Motor neuron (in vitro differentiated cells): ENCODE results near the gene GFPT2. TPM values are rescaled to one million over a fixed set of nuclear protein-coding genes. Genes with fewer than 3 reads are reported as not detected.

ENCODE experiments used
- ATAC-seq, 8 experiments: fragments of 200-7000 bp; cut with Tn5 transposase; replicated peaks in 6 of 8; 2 replicates each; pipeline ENCODE4 v1.8.0; 2021; ENCODE audit warnings: mild to moderate bottlenecking in 8 of 8, moderate library complexity in 8 of 8
- H3K27ac ChIP-seq, 2 donors: fragments of 250-450 bp; sonication (Bioruptor Pico); 2 replicates each; pipeline ENCODE4 v1.9.0; 2021; ENCODE audit warnings: antibody characterized with exemption in 2 of 2, mild to moderate bottlenecking in 2 of 2, moderate library complexity in 1 of 2
- H3K4me1 ChIP-seq, 2 donors: fragments of 250-450 bp; sonication (Bioruptor Pico); replicated peaks in 1 of 2; 2 replicates each; pipeline ENCODE4 v1.6.1; 2021; ENCODE audit warnings: antibody characterized with exemption in 2 of 2, mild to moderate bottlenecking in 2 of 2, moderate library complexity in 1 of 2
- H3K4me3 ChIP-seq, 5 donors: fragments of 250-450 bp; sonication (Bioruptor Pico); 2 replicates each; pipeline ENCODE4 v1.9.0; 2021; ENCODE audit warnings: antibody characterized with exemption in 5 of 5, mild to moderate bottlenecking in 5 of 5, moderate library complexity in 4 of 5
- WGBS, 10 experiments: fragments of 450-650 bp; shearing (Covaris generic); methylation state at CpG; one replicate each; pipeline ENCODE4 v1.0.0; 2022; 5-methylcytosine and 5-hydroxymethylcytosine counted together
- in situ Hi-C, 9 experiments: fragments of 400-800 bp; cut with MboI; loops; one replicate each; pipeline ENCODE4 v1.15.0; 2021; ENCODE audit warnings: low sequenced_read_pairs in 9 of 9, low pct_unique_long_range_greater_than_20kb in 2 of 9; ENCODE audit not compliant: unreplicated experiment in 9 of 9
- total RNA-seq, 8 experiments: library from RNA; unstranded; fragments of 300-600 nt; gene quantifications; 2 replicates each; pipeline versions ENCODE4 v1.2.3 to v1.2.4, GENCODE V29; 2022

GFPT2 gene
- total RNA-seq, result 100 to 1,000 TPM in 1 of 8 experiments, 10 to 100 TPM in 2, 1 to 10 TPM in 5; 3.8 to 140 (median 9.5) TPM

DNA sequence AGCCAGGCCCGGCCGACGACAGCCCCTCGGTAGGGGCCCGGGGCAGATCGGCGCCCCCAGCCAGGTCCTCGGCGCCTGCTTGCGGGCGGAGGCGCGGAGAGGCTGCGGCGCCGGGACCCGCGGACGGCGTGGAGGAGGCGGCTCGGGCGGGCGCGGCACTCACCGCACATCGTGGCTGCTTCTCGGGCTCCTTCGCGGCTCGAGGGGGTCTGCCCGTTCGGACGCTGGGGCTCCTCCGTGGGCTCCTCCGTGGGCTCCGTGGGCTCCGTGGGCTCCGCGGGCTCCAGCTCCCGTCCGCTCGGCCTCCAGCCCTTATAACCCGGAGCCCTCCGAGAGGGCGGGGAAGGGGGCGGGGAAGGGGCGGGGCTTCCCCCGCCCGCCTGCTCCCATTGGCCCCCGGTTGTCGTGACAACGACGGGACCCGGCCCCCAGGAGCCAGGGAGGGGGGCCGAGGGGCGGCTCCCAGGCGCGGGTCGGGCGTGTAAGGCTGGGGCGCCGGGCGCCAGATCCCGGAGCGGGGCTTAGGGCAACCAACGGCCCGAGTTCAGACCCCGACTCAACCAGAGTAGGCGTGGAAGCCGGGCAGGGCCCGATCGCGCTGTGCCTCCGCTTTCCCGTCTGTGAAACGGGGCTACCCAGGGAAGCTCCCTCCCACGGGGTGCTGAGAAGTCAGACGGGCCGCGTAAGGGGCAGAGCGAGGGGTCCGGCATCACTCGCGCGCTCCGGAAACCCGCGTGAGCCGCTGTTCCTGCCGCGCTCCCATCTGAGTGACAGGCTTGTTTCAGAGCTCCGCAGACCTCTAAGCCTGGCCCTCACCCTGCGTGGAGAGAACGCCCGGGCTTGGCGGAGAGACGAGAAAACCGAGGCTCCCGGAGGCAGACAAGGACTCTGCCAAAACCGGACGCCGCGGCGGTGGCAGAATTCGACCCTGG lies at the start of gene GFPT2:
TSS of gene GFPT2 (minus strand) at position 289 of the 932 bp plus-strand sequence. CDS start at position 170, 119 bp downstream.
- WGBS, 10 experiments, result 0% methylated on average over 1 to 17 of the region's 106 CpGs; no CpG with 5 or more reads in 8 of the 10 experiments
- ATAC-seq, result peak; percentile 69 to 92 (median 80)
- in situ Hi-C loops, result no loop called here
- peaks cover 11 to 22% of the 10 kb centered on the region in 2 donors for H3K4me1 ChIP-seq
- H3K4me3 ChIP-seq, result peak within 1 kb of the TSS; percentile 58 to 90 (median 69)
- H3K27ac ChIP-seq, result peak within 1 kb of the TSS in 1 of 2 donors; percentile 53

DNA sequence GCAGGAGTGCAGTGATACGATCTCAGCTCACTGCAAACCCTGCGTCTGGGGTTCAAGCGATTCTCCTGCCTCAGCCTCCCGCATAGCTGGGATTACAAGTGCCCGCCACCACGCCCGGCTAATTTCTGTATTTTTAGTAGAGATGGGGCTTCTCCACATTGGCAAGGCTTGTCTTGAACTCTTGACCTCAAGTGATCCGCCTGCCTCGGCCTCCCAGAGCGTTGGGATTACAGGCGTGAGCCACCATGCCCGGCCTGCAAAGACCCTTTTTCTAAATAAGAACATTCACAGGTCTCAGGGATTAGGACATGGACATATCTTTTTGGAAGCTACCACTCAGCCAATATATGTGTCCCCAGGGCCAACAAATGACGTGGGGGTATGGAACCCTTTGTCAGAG lies 49.6 kb upstream of the GFPT2 start:
- ATAC-seq, result no peak
- WGBS, 10 experiments, result 39 to 97% (median 86%) methylated on average over 1 to 11 of the region's 13 CpGs; no CpG with 5 or more reads in 3 of the 10 experiments
- Histone ChIP-seq H3K27ac (no peak overlapping the region), H3K4me1 (no peaks in the 10 kb centered on the region), H3K4me3 (no peak overlapping the region)
- in situ Hi-C loops, result no loop called here

DNA sequence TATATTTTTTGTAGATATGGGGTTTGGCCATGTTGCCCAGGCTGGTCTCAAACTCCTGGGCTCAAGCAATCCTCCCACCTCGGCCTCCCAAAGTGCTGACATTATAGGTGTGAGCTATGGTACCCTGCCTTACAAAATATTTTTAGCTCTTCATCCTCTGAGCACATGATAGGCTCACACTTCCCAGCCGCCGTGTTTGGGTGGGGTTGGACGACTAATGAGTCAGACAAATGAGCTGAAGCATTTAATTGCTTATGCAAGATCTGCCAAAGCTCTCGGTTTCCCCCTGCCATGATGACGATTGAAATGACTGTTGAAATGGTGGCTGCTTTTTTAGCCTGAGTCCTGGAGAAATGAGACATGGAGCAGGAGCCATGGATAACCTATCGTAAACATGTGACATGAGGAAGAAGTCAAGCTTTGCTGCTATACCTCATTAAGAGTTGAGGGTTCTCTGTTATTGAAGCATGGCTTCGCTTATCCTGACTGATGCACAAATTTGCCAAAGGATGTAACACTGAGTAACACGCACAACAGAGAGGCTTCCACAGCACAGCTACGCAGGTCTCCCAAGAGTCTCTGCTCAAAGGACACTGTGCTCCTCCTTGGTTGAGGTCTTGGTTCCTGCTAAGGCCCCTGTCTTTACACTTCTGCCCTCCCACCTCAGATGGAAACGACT lies 48.2 kb upstream of the GFPT2 start:
- no peak overlapping the region for H3K4me3 ChIP-seq
- ATAC-seq, result peak in 2 of 8 experiments; percentile 64 to 65
- no peak overlapping the region for H3K27ac ChIP-seq
- H3K4me1 ChIP-seq, result no peaks in the 10 kb centered on the region
- 27 to 95% (median 72%) methylated on average over 3 to 10 of the region's 11 CpGs; no CpG with 5 or more reads in 2 of the 10 experiments for WGBS, 10 experiments
- in situ Hi-C loops, result no loop called here

DNA sequence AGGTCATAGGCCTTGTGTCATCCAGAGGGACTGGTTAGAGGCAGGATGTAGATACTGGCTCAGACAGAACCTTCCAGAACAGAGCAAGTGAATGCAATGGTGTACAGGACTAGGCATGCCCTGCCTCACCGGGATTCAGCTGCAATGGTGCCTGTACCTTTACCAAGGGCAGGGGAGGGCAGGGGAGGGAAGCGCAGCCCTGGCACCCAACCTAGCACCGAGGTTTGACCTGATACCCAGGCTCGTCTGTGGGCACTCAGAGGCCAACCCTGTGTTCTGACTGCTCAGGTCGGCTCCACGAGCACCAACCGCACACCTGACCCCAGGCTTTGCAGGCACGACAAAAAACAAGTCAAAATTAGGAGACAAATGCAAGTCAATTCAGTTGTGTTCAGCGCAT lies 47.3 kb upstream of the GFPT2 start:
- no peak overlapping the region for H3K4me3 ChIP-seq
- no peak overlapping the region for H3K27ac ChIP-seq
- no peak for ATAC-seq
- in situ Hi-C loops, result no loop called here
- WGBS, 10 experiments, result 52 to 94% (median 67%) methylated on average over 1 to 5 of the region's 9 CpGs; no CpG with 5 or more reads in 3 of the 10 experiments
- H3K4me1 ChIP-seq, result no peaks in the 10 kb centered on the region

DNA sequence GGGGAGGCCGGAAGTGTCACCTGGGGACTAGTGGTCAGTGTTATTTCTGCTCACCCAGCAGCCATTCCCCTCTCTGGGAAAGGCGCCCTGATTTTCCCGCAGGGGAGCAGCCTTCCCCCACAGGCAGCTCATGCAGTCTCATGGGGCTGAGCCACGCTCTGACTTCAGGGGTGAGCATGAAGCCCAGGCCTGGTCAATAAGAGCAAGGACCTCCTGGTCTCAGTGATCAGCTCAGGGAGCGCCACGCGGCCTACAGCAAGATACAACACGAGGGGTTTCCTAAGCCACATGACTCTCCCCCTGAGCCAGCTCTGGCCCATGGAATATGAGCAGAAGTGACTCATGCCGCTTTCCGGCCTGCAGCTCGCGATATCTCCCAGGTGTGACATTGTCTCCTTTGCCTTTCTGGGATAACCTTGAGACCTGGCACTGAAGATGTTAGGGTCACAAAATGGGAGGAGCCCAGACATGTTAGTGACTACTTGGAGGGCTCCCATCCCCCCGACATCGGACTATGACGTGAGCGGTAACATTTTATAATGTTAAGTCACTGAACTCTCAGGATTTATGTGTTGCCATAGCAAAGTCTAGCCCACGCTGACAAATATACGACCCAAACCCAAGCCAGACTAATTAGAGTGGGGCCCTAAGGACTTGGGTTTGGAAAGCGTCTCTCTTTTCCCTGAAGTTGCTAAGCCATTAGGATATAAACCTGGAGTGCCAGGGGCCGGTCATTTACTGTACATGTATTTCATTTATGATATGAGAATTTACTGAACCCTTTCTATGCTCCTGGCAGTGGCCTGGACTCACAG lies 46.5 kb upstream of the GFPT2 start:
- no peak overlapping the region for H3K4me3 ChIP-seq
- ATAC-seq, result peak in 5 of 8 experiments; percentile 31 to 60 (median 41)
- H3K4me1 ChIP-seq, result no peaks in the 10 kb centered on the region
- no peak overlapping the region for H3K27ac ChIP-seq
- in situ Hi-C loops, result no loop called here
- 32 to 100% (median 85%) methylated on average over 2 to 10 of the region's 20 CpGs; no CpG with 5 or more reads in 4 of the 10 experiments for WGBS, 10 experiments

DNA sequence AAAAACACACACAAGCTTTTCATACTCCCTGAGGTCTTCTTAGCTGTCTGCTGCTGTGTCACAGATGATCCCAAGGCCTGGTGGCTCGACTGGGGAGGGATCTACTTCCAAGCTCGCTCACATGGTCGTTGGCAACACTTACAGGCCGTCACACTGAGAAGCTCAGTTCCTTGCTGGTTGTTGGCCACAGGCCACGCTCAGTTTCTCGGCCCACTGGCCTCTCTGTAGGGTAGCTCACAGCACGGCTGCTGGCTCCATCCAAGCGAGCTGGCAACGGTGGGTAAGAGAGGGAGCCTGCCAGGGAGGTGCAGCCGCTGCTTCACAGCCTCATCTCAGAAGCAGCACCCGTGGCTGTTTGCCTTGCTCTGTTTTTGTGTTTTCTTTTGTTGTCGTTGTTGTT lies 43.8 kb upstream of the GFPT2 start:
- no peak overlapping the region for H3K4me3 ChIP-seq
- no peak overlapping the region for H3K27ac ChIP-seq
- ATAC-seq, result no peak
- H3K4me1 ChIP-seq, result no peaks in the 10 kb centered on the region
- in situ Hi-C loops, result no loop called here
- WGBS, 10 experiments, result 62 to 80% (median 71%) methylated on average over 2 to 9 of the region's 12 CpGs; no CpG with 5 or more reads in 6 of the 10 experiments

DNA sequence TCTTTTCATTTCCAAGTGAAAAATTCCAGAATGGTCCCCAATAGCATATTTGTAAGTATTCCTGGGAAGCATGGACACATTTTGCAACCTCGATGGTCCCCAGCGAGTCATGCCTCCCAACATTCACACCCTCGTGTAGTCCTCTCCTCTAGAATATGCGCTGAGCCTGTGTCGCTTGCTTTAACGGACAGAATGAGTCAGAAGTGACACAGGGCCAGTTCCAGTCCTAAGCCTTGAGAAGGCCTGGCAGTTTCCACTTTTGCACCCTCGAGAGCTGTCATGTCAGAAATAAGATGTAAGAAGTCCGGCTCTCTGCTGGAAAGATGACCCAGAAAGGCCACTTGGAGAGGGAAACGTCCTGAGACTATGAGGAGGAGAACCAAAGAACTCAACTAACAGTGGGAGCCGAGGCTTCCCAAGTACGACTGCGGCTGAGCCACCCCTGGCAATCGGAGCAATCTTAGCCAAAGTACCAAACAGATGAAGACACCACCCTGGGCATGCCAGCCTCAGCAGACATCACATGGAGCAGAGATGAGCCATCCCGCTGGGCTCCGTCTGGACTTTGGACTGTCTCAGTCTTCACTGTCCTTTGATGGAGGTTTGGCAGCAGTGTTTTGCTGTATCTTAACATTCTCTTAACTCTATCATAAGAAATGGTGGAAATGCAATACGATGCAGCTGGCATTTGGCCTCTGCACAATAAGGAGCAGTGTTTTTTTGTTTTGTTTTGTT lies 42.6 kb upstream of the GFPT2 start:
- in situ Hi-C loops, result no loop called here
- Histone ChIP-seq H3K27ac (no peak overlapping the region), H3K4me3 (no peak overlapping the region), H3K4me1 (no peaks in the 10 kb centered on the region)
- WGBS, 10 experiments, result 10 to 100% (median 76%) methylated on average over 1 to 12 of the region's 16 CpGs
- ATAC-seq, result peak in 5 of 8 experiments; percentile 24 to 77 (median 55)

DNA sequence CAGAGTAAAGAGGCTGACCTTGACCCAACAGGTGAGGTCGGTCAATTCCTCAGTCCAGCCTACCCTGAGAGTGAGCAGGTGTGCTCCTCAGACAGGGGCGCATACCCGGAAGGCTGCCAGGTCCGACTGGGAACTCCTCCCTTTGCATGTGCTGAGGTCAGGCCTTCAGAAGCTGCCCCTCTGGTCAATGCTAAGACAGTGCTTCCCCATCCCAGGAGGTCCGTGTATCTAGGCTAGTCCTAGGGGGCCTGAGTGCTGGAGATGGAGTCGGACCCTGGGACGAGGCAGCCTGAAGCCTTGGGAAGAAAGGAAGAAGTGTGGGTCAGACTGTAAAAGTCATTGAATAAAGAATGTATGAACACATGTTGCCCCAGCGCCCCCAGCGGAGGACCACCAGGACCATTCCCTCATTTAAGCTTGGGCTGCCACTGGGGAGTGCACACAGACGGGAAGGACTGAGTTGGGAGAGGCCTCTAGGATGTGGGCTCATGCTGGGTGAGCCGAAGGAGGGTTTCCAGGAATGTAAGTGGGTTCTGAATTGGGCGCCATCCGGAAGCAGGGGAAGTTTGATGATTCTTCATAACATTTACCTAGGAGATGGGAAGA lies 41.0 kb upstream of the GFPT2 start:
- WGBS, 10 experiments, result 67 to 100% (median 89%) methylated on average over 1 to 7 of the region's 13 CpGs; no CpG with 5 or more reads in 3 of the 10 experiments
- H3K4me1 ChIP-seq, result no peaks in the 10 kb centered on the region
- ATAC-seq, result no peak
- no peak overlapping the region for H3K4me3 ChIP-seq
- in situ Hi-C loops, result no loop called here
- H3K27ac ChIP-seq, result no peak overlapping the region

DNA sequence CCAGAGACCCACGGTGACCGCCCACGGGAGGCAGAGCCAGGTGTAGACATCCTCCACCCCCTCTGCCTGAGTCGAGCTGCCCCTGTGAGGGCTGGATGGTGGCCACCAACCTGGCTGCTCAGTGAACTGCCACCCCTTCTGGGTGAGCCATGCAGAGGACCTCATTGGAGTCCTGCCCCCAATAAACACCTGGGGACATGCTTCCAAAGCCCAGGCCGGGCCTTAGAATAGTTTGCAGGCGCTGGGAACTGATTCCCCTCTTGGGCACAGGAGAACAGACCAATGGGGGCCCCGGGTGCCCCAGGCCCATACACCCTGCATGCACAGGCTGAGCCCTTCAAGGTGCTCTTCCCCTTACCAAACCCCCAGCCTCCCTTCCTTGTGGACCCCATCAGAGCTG lies 38.1 kb upstream of the GFPT2 start:
- H3K27ac ChIP-seq, result no peak overlapping the region
- no peak for ATAC-seq
- H3K4me1 ChIP-seq, result no peaks in the 10 kb centered on the region
- no peak overlapping the region for H3K4me3 ChIP-seq
- WGBS, 10 experiments, result 87 to 93% (median 90%) methylated on average over 2 to 4 of the region's 7 CpGs; no CpG with 5 or more reads in 7 of the 10 experiments
- in situ Hi-C loops, result no loop called here

DNA sequence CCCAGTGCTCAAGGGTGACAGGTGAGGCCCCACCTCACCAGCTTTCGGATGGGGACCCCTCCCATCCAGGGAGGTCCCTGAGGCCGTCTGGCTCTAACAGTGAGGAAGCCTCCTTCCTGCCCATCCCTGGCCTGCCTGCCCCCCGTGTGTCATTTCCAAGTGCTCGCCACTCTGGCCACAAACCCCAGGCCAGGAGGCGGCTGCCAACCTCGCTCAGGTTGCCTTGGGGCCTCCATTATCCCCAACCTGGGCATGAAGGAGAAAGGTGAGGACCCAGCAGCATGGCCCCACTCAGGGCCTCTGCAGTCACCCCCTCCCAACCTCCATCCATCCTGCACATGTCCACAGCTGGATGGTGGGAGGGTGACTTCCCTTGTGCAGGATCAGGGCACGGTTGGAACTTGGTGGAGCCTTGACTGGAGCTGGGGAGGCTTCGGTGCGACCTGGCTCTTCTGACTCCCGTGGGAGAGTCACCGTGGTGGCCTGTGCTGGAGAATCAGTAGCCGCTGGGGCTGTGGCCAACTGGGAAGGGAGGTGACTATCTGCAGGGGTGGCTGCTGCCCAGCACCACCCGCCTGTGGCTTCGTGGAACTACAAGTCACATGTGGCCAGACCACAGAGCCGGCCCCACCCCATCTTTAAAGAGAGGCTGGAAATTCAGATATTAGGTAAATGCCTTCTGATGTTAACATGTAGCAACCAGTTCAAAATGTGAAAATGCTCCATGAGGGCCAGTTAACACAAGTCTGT lies 37.5 kb upstream of the GFPT2 start:
- Histone ChIP-seq H3K4me3 (no peak overlapping the region), H3K4me1 (no peaks in the 10 kb centered on the region), H3K27ac (no peak overlapping the region)
- 20 to 100% (median 80%) methylated on average over 1 to 7 of the region's 15 CpGs; no CpG with 5 or more reads in 5 of the 10 experiments for WGBS, 10 experiments
- ATAC-seq, result peak in 3 of 8 experiments; percentile 22 to 59 (median 51)
- in situ Hi-C loops, result no loop called here
